GM21526 (cell line): ENCODE measurements around the gene B3GNT5.

Experiments
- ATAC-seq: cut with Tn5 transposase; IDR thresholded peaks from one replicate; pipeline ENCODE4 v1.9.1; 2021; ENCODE audit warnings: moderate library complexity; ENCODE audit not compliant: unreplicated experiment, low FRiP score

The B3GNT5 gene

GRCh38 chr3:183287301-183287971, 34.4 kb downstream of the B3GNT5 start:
- no peak for ATAC-seq

- ATAC-seq = no peak
These were observed 35.1 kb downstream of the B3GNT5 start for GRCh38 chr3:183288117-183288516.

- ATAC-seq = no peak
These were observed 37.2 kb downstream of the B3GNT5 start for GRCh38 chr3:183290216-183290615.

- ATAC-seq = no peak
These were observed 38.5 kb downstream of the B3GNT5 start for GRCh38 chr3:183291497-183292031.

GRCh38 chr3:183293966-183294365, 40.9 kb downstream of the B3GNT5 start:
- ATAC-seq = no peak

GRCh38 chr3:183295211-183295610, 42.2 kb downstream of the B3GNT5 start:
- no peak for ATAC-seq

- ATAC-seq = no peak
These were observed 43.9 kb downstream of the B3GNT5 start for GRCh38 chr3:183296944-183297343.

- no peak for ATAC-seq
These were observed 45.7 kb downstream of the B3GNT5 start for GRCh38 chr3:183298701-183299153.

GRCh38 chr3:183299976-183300375, 46.9 kb downstream of the B3GNT5 start:
- no peak for ATAC-seq

GRCh38 chr3:183300996-183301562, 48.0 kb downstream of the B3GNT5 start:
- no peak for ATAC-seq

- no peak for ATAC-seq
These were observed 49.0 kb downstream of the B3GNT5 start for GRCh38 chr3:183301937-183302580.

GRCh38 chr3:183303690-183304089, 50.6 kb downstream of the B3GNT5 start:
- no peak for ATAC-seq

- peak; percentile 77 for ATAC-seq
These were observed 54.0 kb downstream of the B3GNT5 start for GRCh38 chr3:183306798-183307671.

- no peak for ATAC-seq
These were observed 54.7 kb downstream of the B3GNT5 start for GRCh38 chr3:183307749-183308148.

- ATAC-seq = no peak
These were observed 55.7 kb downstream of the B3GNT5 start for GRCh38 chr3:183308751-183309150.

GRCh38 chr3:183309276-183309675, 56.2 kb downstream of the B3GNT5 start:
- ATAC-seq = no peak

GRCh38 chr3:183310936-183311335, 57.9 kb downstream of the B3GNT5 start:
- ATAC-seq = no peak

GRCh38 chr3:183312433-183312832, 59.4 kb downstream of the B3GNT5 start:
- no peak for ATAC-seq

- ATAC-seq = no peak
These were observed 60.3 kb downstream of the B3GNT5 start for GRCh38 chr3:183313351-183313750.

- no peak for ATAC-seq
These were observed 60.7 kb downstream of the B3GNT5 start for GRCh38 chr3:183313764-183314163.

GRCh38 chr3:183315739-183316138, 62.7 kb downstream of the B3GNT5 start:
- ATAC-seq = no peak
